ENCODE data around the gene SH3RF3. TPM values are rescaled to one million over a fixed set of nuclear protein-coding genes. Genes with fewer than 3 reads are reported as not detected.

SH3RF3 gene
- total and polyA plus RNA-seq, 4 donors: 2.9 to 9.7 (median 8.6) TPM

DNA sequence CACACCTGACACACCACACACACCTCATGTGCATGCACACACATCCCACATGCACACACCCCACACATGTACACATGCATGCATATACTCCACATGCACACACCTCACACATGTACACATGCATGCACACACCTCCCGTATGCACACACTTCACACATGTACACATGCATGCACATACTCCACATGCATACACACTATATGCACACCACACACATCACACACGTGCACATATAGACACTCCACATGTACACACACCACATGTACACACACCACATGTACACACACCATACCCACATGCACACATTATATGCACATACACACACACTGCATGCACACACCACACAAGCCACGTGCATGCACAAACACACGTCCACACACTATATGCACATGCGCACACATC lies 384.2 kb downstream of the SH3RF3 start:
- ATAC-seq (ENCODE audit: insufficient read depth, low FRiP score) (no peak), DNase-seq (no peak)
- Histone ChIP-seq H3K9me3 (ENCODE audit: control insufficient read depth in 4 of 4, insufficient read depth in 3 of 4, low read length in 3 of 4) (no peaks in the 10 kb centered on the region), H3K27me3 (ENCODE audit: control insufficient read depth in 3 of 3, insufficient read depth in 3 of 3, low read length in 2 of 3) (no peaks in the 10 kb centered on the region), H3K27ac (ENCODE audit: low read depth in 1 of 2, low read length in 1 of 2) (no peak overlapping the region), H3K9ac (ENCODE audit: insufficient read depth in 1 of 2, low read length in 2 of 2) (no peak overlapping the region), H3K36me3 (ENCODE audit: control insufficient read depth in 4 of 4, insufficient read depth in 4 of 4, low read length in 4 of 4) (no peaks in the 10 kb centered on the region), H3K4me3 (no peak overlapping the region), H3K4me1 (ENCODE audit: control insufficient read depth in 5 of 5, insufficient read depth in 5 of 5, low read length in 5 of 5) (peaks cover 0 to 6% (median 0%) of the 10 kb centered on the region in 5 donors)
- WGBS, 2 donors: 94 to 98% methylated on average over 5 of the region's 5 CpGs
- TF ChIP-seq, protein P1, sequence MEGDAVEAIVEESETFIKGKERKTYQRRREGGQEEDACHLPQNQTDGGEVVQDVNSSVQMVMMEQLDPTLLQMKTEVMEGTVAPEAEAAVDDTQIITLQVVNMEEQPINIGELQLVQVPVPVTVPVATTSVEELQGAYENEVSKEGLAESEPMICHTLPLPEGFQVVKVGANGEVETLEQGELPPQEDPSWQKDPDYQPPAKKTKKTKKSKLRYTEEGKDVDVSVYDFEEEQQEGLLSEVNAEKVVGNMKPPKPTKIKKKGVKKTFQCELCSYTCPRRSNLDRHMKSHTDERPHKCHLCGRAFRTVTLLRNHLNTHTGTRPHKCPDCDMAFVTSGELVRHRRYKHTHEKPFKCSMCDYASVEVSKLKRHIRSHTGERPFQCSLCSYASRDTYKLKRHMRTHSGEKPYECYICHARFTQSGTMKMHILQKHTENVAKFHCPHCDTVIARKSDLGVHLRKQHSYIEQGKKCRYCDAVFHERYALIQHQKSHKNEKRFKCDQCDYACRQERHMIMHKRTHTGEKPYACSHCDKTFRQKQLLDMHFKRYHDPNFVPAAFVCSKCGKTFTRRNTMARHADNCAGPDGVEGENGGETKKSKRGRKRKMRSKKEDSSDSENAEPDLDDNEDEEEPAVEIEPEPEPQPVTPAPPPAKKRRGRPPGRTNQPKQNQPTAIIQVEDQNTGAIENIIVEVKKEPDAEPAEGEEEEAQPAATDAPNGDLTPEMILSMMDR (IDR thresholded peaks at IDR 0.05; ENCODE audit: control extremely low read depth, extremely low read depth): no peak

GRCh38 chr2:109513749-109514588 lies 385.0 kb downstream of the SH3RF3 start:
- Histone ChIP-seq H3K9ac (ENCODE audit: insufficient read depth in 1 of 2, low read length in 2 of 2) (no peak overlapping the region), H3K4me3 (no peak overlapping the region), H3K27ac (ENCODE audit: low read depth in 1 of 2, low read length in 1 of 2) (peak overlapping the region in 1 of 2 donors; percentile 79), H3K9me3 (ENCODE audit: control insufficient read depth in 4 of 4, insufficient read depth in 3 of 4, low read length in 3 of 4) (no peaks in the 10 kb centered on the region), H3K27me3 (ENCODE audit: control insufficient read depth in 3 of 3, insufficient read depth in 3 of 3, low read length in 2 of 3) (no peaks in the 10 kb centered on the region), H3K4me1 (ENCODE audit: control insufficient read depth in 5 of 5, insufficient read depth in 5 of 5, low read length in 5 of 5) (peaks cover 0 to 6% (median 0%) of the 10 kb centered on the region in 5 donors), H3K36me3 (ENCODE audit: control insufficient read depth in 4 of 4, insufficient read depth in 4 of 4, low read length in 4 of 4) (no peaks in the 10 kb centered on the region)
- 67 to 83% methylated on average over 20 of the region's 20 CpGs for WGBS, 2 donors
- TF ChIP-seq, protein P1 (IDR thresholded peaks at IDR 0.05; ENCODE audit: control extremely low read depth, extremely low read depth): no peak
- ATAC-seq (ENCODE audit: insufficient read depth, low FRiP score): peak; percentile 22
- peak; percentile 24 to 75 (median 70) for DNase-seq

DNA sequence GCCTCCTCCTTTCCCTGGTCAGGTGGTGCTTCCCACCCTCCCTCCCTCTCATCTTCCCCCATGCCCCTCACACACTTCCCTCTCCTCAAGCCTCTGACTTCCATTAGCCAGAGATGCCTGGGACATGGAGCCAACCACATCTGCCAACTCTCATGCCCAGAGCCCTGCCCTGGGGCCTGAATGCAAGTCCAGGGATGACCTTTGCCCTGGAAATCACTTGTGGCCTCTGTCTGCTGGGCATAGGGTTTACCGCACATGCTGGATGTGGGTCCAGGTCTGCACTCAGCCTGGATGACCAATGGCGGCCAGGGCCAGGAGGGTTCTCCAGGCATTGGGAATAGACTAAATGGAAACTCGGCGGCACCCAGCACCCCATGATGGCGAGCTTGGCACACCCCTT lies 385.9 kb downstream of the SH3RF3 start:
- Histone ChIP-seq H3K27ac (ENCODE audit: low read depth in 1 of 2, low read length in 1 of 2) (peak overlapping the region in 1 of 2 donors; percentile 79), H3K9ac (ENCODE audit: insufficient read depth in 1 of 2, low read length in 2 of 2) (no peak overlapping the region), H3K4me3 (no peak overlapping the region), H3K4me1 (ENCODE audit: control insufficient read depth in 5 of 5, insufficient read depth in 5 of 5, low read length in 5 of 5) (peaks cover 0 to 6% (median 0%) of the 10 kb centered on the region in 5 donors), H3K9me3 (ENCODE audit: control insufficient read depth in 4 of 4, insufficient read depth in 3 of 4, low read length in 3 of 4) (no peaks in the 10 kb centered on the region), H3K36me3 (ENCODE audit: control insufficient read depth in 4 of 4, insufficient read depth in 4 of 4, low read length in 4 of 4) (no peaks in the 10 kb centered on the region), H3K27me3 (ENCODE audit: control insufficient read depth in 3 of 3, insufficient read depth in 3 of 3, low read length in 2 of 3) (no peaks in the 10 kb centered on the region)
- 96 to 99% methylated on average over 5 of the region's 5 CpGs for WGBS, 2 donors
- DNase-seq (no peak), ATAC-seq (ENCODE audit: insufficient read depth, low FRiP score) (no peak)
- TF ChIP-seq, protein P1 (IDR thresholded peaks at IDR 0.05; ENCODE audit: control extremely low read depth, extremely low read depth): no peak

Data from lung (tissue), 12 donors.